ENCODE measurements around the gene TBC1D22A. TPM values are rescaled to one million over a fixed set of nuclear protein-coding genes. Genes with fewer than 3 reads are reported as not detected.

TBC1D22A gene
- total RNA-seq, 2 donors from 2014 or later = 31.9 to 43.4 TPM

DNA sequence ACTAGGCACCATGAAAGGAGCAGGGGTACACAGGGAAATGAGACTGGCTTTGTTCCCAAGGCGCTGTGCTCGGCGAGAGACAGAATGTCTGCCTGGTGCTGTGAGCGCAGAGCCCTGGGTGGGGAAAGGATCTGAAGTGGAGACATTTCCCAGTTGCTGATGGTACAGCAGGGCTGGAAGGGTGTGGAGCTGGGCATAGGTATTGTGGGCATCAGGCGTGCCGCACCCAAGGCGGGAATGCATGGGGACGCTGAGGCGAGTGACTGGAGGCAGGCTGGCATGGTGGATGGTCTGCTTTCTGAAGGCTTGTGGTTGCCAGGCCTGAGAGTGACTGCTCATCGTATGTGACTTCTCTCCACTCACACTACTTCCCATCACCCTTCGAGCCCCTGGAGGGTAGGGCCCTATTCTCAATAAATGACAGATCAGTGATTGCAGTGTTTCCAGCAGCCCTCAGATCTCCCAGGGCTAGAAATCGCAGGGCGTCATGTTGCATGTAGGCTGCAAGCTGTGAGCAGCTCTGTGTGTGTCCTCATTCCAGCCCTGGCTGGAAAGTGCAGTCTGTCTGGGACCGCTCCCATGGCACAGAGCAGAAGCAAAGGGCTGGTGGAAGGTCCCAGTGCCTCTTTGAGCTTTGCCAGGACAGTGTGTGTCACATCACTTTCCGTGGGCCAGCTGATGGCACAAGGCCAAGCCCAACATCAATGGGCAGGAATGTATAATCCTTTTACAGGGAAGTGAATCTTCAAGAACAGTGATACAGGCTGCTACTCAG lies 67.7 kb downstream of the TBC1D22A start:
- H3K9me3 Mint-ChIP-seq = peaks cover 5% of the 10 kb centered on the region
- no peaks in the 10 kb centered on the region for H3K27me3 Mint-ChIP-seq
- H3K4me1 Mint-ChIP-seq (ENCODE audit: low read depth in 2 of 2) = peaks cover 23 to 38% of the 10 kb centered on the region in 2 donors
- no peak for ATAC-seq
- peaks cover 10% of the 10 kb centered on the region for H3K36me3 Mint-ChIP-seq
- no peak overlapping the region for H3K4me3 Mint-ChIP-seq
- DNase-seq (ENCODE audit: low spot score) = no peak
- H3K27ac Mint-ChIP-seq = no peak overlapping the region

GRCh38 chr22:46830841-46831240 lies 68.4 kb downstream of the TBC1D22A start:
- Mint-ChIP-seq H3K4me1 (ENCODE audit: low read depth in 2 of 2) (peaks cover 23 to 38% of the 10 kb centered on the region in 2 donors), H3K27me3 (no peaks in the 10 kb centered on the region), H3K4me3 (no peak overlapping the region), H3K36me3 (peaks cover 16% of the 10 kb centered on the region), H3K27ac (peak overlapping the region in 1 of 2 donors; percentile 38), H3K9me3 (peaks cover 8% of the 10 kb centered on the region)
- no peak for DNase-seq (ENCODE audit: low spot score)
- ATAC-seq = no peak

DNA sequence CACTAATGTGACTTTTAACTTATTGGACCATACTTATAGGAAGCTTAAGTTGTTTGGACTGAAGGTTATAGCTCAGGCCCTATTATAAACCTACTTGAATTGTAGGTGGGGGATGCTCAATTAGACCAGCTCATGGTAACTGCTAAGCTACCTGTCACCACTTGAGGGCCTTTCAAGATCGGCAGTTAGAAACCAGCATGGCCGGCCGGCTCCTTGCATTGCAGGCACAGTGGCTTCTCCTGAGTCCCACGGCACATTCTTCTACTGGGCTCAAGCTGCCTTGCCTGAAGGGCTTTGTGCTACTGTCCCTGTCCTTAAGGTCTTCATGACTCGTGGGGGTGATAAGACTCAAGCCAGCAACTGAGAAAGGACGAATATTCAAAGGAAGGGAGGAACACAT lies 70.8 kb downstream of the TBC1D22A start:
- Mint-ChIP-seq H3K27ac (peak overlapping the region in 1 of 2 donors; percentile 13), H3K4me3 (no peak overlapping the region), H3K4me1 (ENCODE audit: low read depth in 2 of 2) (peaks cover 23 to 27% of the 10 kb centered on the region in 2 donors), H3K27me3 (no peaks in the 10 kb centered on the region), H3K9me3 (peaks cover 8% of the 10 kb centered on the region), H3K36me3 (peaks cover 20% of the 10 kb centered on the region)
- ATAC-seq (no peak), DNase-seq (ENCODE audit: low spot score) (no peak)

DNA sequence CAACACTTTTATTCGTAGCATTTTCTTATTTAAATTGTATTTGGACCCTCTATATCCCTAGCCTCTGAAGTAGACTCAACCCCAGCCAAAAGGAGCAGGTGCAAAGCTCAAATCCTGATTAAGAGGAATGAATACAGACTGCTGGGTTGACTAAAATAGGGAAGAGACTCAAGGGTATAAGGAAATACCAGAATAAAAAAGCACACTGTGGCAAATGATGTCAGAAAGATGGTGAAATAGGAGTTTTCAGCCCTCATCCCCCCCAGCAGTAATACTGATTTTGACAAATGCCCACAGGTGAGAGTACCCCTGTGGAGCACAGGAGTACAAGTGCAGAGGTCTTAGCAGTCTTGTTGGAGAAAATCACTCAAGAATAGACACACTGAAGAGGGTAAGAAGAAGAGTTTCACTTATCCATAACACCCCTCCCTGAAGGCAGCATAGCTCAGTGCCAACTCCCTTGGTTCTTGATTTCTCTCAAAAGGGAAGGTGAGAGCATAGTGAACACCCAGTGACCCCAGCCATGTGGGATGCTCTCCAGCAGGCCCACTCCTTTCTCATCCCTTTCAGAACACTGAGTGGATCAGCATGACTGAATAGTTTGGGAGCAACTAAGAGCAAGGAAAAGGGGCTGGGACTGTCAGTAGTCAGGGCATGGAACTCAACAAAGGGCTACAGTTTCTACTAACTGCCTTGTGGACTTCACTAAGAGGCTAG lies 71.7 kb downstream of the TBC1D22A start:
- DNase-seq (ENCODE audit: low spot score) (no peak), ATAC-seq (no peak)
- Mint-ChIP-seq H3K9me3 (peaks cover 8% of the 10 kb centered on the region), H3K4me3 (no peak overlapping the region), H3K27me3 (no peaks in the 10 kb centered on the region), H3K36me3 (peaks cover 18% of the 10 kb centered on the region), H3K4me1 (ENCODE audit: low read depth in 2 of 2) (peaks cover 16 to 18% of the 10 kb centered on the region in 2 donors), H3K27ac (no peak overlapping the region)

DNA sequence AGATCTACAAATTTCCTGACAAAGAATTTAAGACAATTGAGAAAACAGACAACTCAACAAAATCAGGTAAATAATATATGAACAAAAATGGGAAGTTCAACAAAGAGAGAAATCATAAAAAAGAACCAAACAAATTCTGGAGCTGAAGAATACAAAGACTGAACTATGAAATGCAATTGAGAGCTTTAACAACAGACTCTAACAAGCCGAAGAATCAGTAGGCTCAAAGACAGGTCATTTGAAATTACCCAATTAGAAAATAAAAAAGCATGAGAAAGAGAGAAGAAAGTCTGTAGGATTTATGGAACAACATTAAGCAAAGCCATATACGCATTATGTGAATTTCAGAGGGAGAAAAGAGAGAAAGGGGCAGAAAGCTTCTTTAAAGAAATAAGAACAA lies 72.8 kb downstream of the TBC1D22A start:
- Mint-ChIP-seq H3K27me3 (no peaks in the 10 kb centered on the region), H3K4me1 (ENCODE audit: low read depth in 2 of 2) (peaks cover 7 to 8% of the 10 kb centered on the region in 2 donors), H3K36me3 (peaks cover 16% of the 10 kb centered on the region), H3K9me3 (peaks cover 8% of the 10 kb centered on the region), H3K27ac (no peak overlapping the region), H3K4me3 (no peak overlapping the region)
- DNase-seq (ENCODE audit: low spot score) = no peak
- ATAC-seq = no peak

- H3K27me3 Mint-ChIP-seq = no peaks in the 10 kb centered on the region
- DNase-seq (ENCODE audit: low spot score) (no peak), ATAC-seq (no peak)
- H3K4me1 Mint-ChIP-seq (ENCODE audit: low read depth in 2 of 2) = peaks cover 3 to 7% of the 10 kb centered on the region in 2 donors
- no peak overlapping the region for H3K4me3 Mint-ChIP-seq
- H3K27ac Mint-ChIP-seq = no peak overlapping the region
- peaks cover 16% of the 10 kb centered on the region for H3K36me3 Mint-ChIP-seq
- peaks cover 8% of the 10 kb centered on the region for H3K9me3 Mint-ChIP-seq
These were observed 73.2 kb downstream of the TBC1D22A start for GRCh38 chr22:46835693-46836092.

DNA sequence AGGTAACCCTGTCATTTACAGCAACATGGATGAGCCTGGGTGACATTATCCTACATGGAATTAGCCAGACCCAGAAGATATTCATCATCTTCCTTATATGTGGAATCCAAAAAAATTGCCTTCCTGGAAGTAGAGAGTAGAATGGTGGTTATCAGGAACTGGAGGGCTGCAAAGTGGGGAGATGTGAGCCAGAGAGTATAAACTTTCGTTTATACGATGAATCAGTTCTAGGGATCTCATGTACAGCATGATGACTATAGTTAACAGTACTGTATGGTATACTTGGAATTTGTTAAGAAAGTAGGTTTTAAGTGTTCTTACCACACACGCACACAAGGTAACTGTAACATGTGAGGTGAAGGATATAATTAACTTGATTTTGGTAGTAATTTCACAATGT lies 79.1 kb downstream of the TBC1D22A start:
- H3K27ac Mint-ChIP-seq = no peak overlapping the region

DNA sequence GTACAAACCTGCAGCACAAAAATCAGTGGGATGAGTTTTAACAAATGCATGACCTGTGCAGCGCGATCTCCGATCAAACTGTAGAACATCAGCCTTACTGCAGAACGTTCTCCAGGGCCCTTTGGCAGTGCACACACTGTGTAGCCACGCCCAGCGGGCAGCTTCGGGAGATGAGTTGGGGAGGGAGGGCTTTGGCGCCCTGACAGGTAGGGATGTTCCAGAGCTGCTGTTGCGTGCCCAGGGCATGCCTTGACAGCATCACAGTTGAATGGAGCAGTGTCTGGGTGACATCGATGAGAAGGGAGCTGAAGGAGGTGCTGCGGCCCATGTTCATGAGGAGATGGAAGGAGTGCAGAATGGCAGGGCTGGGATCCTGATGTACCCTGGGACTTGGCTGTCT lies 80.2 kb downstream of the TBC1D22A start:
- no peak overlapping the region for H3K27ac Mint-ChIP-seq
- H3K27me3 Mint-ChIP-seq = no peaks in the 10 kb centered on the region
- DNase-seq (ENCODE audit: low spot score) = no peak
- H3K4me3 Mint-ChIP-seq = no peak overlapping the region
- H3K9me3 Mint-ChIP-seq = no peaks in the 10 kb centered on the region
- H3K4me1 Mint-ChIP-seq (ENCODE audit: low read depth in 2 of 2) = peaks cover 19 to 39% of the 10 kb centered on the region in 2 donors
- peak in 1 of 2 donors; percentile 6 for ATAC-seq
- H3K36me3 Mint-ChIP-seq = no peaks in the 10 kb centered on the region

More for the DNA sequence above, 79.1 kb downstream of the TBC1D22A start:
- Mint-ChIP-seq H3K36me3 (no peaks in the 10 kb centered on the region), H3K4me1 (ENCODE audit: low read depth in 2 of 2) (peaks cover 19 to 31% of the 10 kb centered on the region in 2 donors), H3K4me3 (no peak overlapping the region), H3K27me3 (no peaks in the 10 kb centered on the region), H3K9me3 (no peaks in the 10 kb centered on the region)
- ATAC-seq (no peak), DNase-seq (ENCODE audit: low spot score) (no peak)

DNA sequence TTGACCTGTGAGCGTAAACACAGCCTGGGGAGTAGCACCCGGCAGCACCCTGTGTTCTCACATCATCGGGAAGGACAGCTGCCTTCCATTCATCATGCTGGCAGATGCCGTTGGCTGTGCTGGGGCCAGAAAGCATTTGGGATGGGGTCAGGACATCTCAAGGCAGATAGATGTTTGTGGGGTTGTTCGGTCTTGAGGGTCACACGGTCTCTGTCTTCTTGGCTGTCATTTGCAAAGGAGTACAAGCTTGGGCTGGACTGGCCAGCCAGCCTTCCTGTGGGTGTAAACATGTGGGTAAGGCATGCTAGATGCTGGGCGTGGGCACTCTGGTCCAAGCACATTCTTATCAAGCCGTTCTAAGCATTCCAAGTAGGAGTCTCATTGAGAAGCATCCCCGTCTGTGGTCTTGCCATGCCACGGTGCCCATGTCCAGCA lies 81.4 kb downstream of the TBC1D22A start:
- Mint-ChIP-seq H3K9me3 (no peaks in the 10 kb centered on the region), H3K36me3 (no peaks in the 10 kb centered on the region), H3K27ac (peak overlapping the region in 1 of 2 donors; percentile 20), H3K4me1 (ENCODE audit: low read depth in 2 of 2) (peaks cover 19 to 39% of the 10 kb centered on the region in 2 donors), H3K4me3 (no peak overlapping the region), H3K27me3 (no peaks in the 10 kb centered on the region)
- ATAC-seq (peak in 1 of 2 donors; percentile 31), DNase-seq (ENCODE audit: low spot score) (no peak)

- Mint-ChIP-seq H3K9me3 (no peaks in the 10 kb centered on the region), H3K4me1 (ENCODE audit: low read depth in 2 of 2) (peaks cover 21 to 45% of the 10 kb centered on the region in 2 donors), H3K27me3 (no peaks in the 10 kb centered on the region), H3K27ac (peak overlapping the region in 1 of 2 donors; percentile 20), H3K4me3 (no peak overlapping the region), H3K36me3 (peaks cover 2% of the 10 kb centered on the region)
- ATAC-seq (peak in 1 of 2 donors; percentile 36), DNase-seq (ENCODE audit: low spot score) (no peak)
These were observed 82.3 kb downstream of the TBC1D22A start for GRCh38 chr22:46844606-46845210.

GRCh38 chr22:46845296-46846149 lies 83.1 kb downstream of the TBC1D22A start:
- Mint-ChIP-seq H3K27ac (no peak overlapping the region), H3K4me1 (ENCODE audit: low read depth in 2 of 2) (peaks cover 25 to 48% of the 10 kb centered on the region in 2 donors), H3K4me3 (no peak overlapping the region), H3K27me3 (no peaks in the 10 kb centered on the region), H3K9me3 (no peaks in the 10 kb centered on the region), H3K36me3 (peaks cover 5% of the 10 kb centered on the region)
- ATAC-seq = no peak
- DNase-seq (ENCODE audit: low spot score) = no peak

DNA sequence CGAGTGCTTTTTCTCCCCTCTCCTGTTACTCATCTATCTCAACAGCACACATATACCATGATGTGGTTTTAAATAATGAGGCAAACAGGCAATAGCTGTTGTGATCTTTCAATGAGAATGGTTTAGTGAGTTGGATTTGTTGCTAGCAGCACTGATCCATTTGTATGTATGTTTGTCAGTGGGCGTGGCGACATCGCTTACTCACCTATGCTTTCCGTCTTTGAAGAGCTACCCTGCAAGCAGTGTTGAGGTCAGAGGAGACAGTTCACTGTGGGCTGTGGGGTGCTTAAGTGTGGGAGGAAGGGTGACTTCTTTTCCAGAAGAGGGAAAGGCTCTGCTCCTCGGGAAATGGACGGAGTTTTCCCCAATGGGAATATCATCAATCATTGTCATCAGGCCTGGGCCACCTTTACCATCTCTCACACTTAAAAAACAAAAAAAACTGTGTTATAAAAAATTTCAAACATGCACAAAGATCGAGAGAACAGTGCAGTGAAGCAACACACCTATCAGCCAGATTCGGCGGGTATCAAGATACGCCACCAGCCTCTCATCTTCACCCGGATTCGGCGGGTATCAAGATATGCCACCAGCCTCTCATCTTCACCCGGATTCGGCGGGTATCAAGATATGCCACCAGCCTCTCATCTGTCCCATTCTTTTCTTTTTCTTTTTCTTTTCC lies 83.8 kb downstream of the TBC1D22A start:
- no peak overlapping the region for H3K27ac Mint-ChIP-seq

More for the DNA sequence above, 83.8 kb downstream of the TBC1D22A start:
- H3K4me1 Mint-ChIP-seq (ENCODE audit: low read depth in 2 of 2) = peaks cover 25 to 47% of the 10 kb centered on the region in 2 donors
- ATAC-seq (no peak), DNase-seq (ENCODE audit: low spot score) (no peak)
- no peaks in the 10 kb centered on the region for H3K27me3 Mint-ChIP-seq
- H3K36me3 Mint-ChIP-seq = peaks cover 10% of the 10 kb centered on the region
- H3K9me3 Mint-ChIP-seq = no peaks in the 10 kb centered on the region
- H3K4me3 Mint-ChIP-seq = no peak overlapping the region
